MM.1S (cell line): ENCODE measurements around the gene BRINP1.

Experiments
- EZH2phosphoT487 ChIP-seq: fragments of 300-600 bp; sonication (generic); IDR thresholded peaks from 2 replicates; pipeline ENCODE4 v1.6.1; 2018; ENCODE audit warnings: antibody characterized with exemption, low read length
- TF ChIP-seq, protein P1 (sequence below): fragments of 300-600 bp; sonication (generic); IDR thresholded peaks from 2 replicates; pipeline ENCODE4 v1.5.1; 2016; ENCODE audit warnings: antibody characterized with exemption, low read length, mixed read lengths

DNA sequence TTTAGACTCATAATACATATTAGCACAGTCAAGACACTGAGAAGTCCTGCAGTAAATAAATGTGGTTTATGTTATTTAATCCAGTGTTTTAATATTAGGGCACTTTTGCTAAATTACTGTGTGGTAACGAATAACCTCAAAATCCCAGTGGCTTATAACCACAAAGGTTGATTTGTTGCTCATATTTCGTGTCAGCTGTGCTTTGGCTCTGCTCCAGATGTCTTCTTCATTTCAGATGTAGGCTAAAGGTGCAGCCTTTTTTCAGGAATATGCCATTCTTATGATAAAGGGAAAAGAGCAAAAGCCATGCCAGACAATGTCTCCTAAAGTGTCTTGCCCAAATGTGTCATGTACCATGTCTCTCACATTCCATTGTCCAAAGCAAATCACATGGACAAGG, 144.8 kb downstream of the BRINP1 start:
- TF ChIP-seq, protein P1, sequence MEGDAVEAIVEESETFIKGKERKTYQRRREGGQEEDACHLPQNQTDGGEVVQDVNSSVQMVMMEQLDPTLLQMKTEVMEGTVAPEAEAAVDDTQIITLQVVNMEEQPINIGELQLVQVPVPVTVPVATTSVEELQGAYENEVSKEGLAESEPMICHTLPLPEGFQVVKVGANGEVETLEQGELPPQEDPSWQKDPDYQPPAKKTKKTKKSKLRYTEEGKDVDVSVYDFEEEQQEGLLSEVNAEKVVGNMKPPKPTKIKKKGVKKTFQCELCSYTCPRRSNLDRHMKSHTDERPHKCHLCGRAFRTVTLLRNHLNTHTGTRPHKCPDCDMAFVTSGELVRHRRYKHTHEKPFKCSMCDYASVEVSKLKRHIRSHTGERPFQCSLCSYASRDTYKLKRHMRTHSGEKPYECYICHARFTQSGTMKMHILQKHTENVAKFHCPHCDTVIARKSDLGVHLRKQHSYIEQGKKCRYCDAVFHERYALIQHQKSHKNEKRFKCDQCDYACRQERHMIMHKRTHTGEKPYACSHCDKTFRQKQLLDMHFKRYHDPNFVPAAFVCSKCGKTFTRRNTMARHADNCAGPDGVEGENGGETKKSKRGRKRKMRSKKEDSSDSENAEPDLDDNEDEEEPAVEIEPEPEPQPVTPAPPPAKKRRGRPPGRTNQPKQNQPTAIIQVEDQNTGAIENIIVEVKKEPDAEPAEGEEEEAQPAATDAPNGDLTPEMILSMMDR = no peak
- TF ChIP-seq EZH2phosphoT487 = no peak
